NCI-H226 (cell line): Measurements from ENCODE around the gene KLHL5.

Experiments used
- DNase-seq: peaks from one replicate; pipeline ENCODE4 v3.0.0-alpha.2; 2015

KLHL5 gene

GRCh38 chr4:39044364-39044955, 17.6 kb upstream of the KLHL5 start:
- DNase-seq: peak; percentile 81

- DNase-seq: peak; percentile 4
These were observed 16.8 kb upstream of the KLHL5 start for GRCh38 chr4:39044956-39045826.

- DNase-seq: peak; percentile 12
These were observed 16.2 kb upstream of the KLHL5 start for GRCh38 chr4:39045827-39046221.

GRCh38 chr4:39046249-39046648, 15.8 kb upstream of the KLHL5 start:
- peak; percentile 39 for DNase-seq

- DNase-seq: no peak
These were observed 14.4 kb upstream of the KLHL5 start for GRCh38 chr4:39047681-39048080.

GRCh38 chr4:39048311-39048710, 13.7 kb upstream of the KLHL5 start:
- no peak for DNase-seq

- DNase-seq: no peak
These were observed 11.4 kb upstream of the KLHL5 start for GRCh38 chr4:39050590-39050989.

- no peak for DNase-seq
These were observed 10.5 kb upstream of the KLHL5 start for GRCh38 chr4:39051492-39051891.

GRCh38 chr4:39053983-39054382, 8.0 kb upstream of the KLHL5 start:
- no peak for DNase-seq

GRCh38 chr4:39054497-39054896, 7.5 kb upstream of the KLHL5 start:
- DNase-seq: no peak

GRCh38 chr4:39056023-39056422, 6.0 kb upstream of the KLHL5 start:
- no peak for DNase-seq

- DNase-seq: no peak
These were observed 575 bp upstream of the KLHL5 start for GRCh38 chr4:39061457-39061856.

- no peak for DNase-seq
These were observed 702 bp downstream of the KLHL5 start for GRCh38 chr4:39062770-39063097.

GRCh38 chr4:39063430-39063829, 1.4 kb downstream of the KLHL5 start:
- DNase-seq: no peak

- DNase-seq: no peak
These were observed 4.3 kb downstream of the KLHL5 start for GRCh38 chr4:39066371-39066770.

GRCh38 chr4:39067031-39067430, 5.0 kb downstream of the KLHL5 start:
- DNase-seq: no peak

GRCh38 chr4:39067451-39067850, 5.4 kb downstream of the KLHL5 start:
- DNase-seq: no peak

GRCh38 chr4:39068907-39069306, 6.9 kb downstream of the KLHL5 start:
- DNase-seq: no peak

GRCh38 chr4:39078829-39079228, 16.8 kb downstream of the KLHL5 start:
- no peak for DNase-seq

- peak; percentile 47 for DNase-seq
These were observed 21.1 kb downstream of the KLHL5 start for GRCh38 chr4:39083164-39083563.

- DNase-seq: no peak
These were observed 23.9 kb downstream of the KLHL5 start for GRCh38 chr4:39085891-39086290.

- DNase-seq: no peak
These were observed 34.8 kb downstream of the KLHL5 start for GRCh38 chr4:39096847-39097246.

GRCh38 chr4:39097290-39097689, 35.3 kb downstream of the KLHL5 start:
- no peak for DNase-seq

GRCh38 chr4:39102297-39102696, 40.3 kb downstream of the KLHL5 start:
- no peak for DNase-seq

- DNase-seq: no peak
These were observed 41.3 kb downstream of the KLHL5 start for GRCh38 chr4:39103291-39103690.
